Choroid plexus epithelial cell (primary cell): ENCODE data around the gene ERN1.

Experiments
- DNase-seq: peaks from one replicate; pipeline ENCODE4 v3.0.0-alpha.2; 2010; ENCODE audit warnings: low read depth
- H3K4me3 ChIP-seq: 2 replicates; pipeline ENCODE4 v1.5.1; 2011; ENCODE audit warnings: low read depth, mild to moderate bottlenecking, control low read depth, low read length, moderate library complexity
- TF ChIP-seq, protein P1 (sequence below): conservative IDR thresholded peaks from 2 replicates; pipeline ENCODE4 v1.5.1; 2011; ENCODE audit warnings: low read depth, mild to moderate bottlenecking, control low read depth, inconsistent platforms, low read length, moderate library complexity

The ERN1 gene

DNA sequence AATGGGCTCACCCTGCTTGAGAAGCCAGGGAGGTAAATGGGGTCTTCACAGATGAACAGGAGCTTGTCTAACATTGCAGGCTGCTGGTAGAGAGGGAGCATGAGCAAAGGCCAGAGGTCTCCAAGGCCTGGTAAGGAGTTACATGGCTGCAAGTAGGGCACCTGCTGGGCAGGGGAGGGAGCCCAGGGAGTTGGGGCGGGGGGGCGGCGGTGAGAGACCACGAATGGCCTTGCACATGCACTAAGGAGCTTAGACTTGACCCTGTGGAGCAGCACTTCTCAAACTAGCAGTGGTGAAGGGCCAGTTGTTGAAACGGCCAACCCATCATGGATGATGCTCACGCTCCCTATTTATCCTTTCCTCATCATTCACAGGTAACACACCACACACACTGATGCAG lies 38.4 kb downstream of the ERN1 start:
- TF ChIP-seq, protein P1, sequence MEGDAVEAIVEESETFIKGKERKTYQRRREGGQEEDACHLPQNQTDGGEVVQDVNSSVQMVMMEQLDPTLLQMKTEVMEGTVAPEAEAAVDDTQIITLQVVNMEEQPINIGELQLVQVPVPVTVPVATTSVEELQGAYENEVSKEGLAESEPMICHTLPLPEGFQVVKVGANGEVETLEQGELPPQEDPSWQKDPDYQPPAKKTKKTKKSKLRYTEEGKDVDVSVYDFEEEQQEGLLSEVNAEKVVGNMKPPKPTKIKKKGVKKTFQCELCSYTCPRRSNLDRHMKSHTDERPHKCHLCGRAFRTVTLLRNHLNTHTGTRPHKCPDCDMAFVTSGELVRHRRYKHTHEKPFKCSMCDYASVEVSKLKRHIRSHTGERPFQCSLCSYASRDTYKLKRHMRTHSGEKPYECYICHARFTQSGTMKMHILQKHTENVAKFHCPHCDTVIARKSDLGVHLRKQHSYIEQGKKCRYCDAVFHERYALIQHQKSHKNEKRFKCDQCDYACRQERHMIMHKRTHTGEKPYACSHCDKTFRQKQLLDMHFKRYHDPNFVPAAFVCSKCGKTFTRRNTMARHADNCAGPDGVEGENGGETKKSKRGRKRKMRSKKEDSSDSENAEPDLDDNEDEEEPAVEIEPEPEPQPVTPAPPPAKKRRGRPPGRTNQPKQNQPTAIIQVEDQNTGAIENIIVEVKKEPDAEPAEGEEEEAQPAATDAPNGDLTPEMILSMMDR = no peak
- DNase-seq = no peak
- H3K4me3 ChIP-seq = no peak overlapping the region

DNA sequence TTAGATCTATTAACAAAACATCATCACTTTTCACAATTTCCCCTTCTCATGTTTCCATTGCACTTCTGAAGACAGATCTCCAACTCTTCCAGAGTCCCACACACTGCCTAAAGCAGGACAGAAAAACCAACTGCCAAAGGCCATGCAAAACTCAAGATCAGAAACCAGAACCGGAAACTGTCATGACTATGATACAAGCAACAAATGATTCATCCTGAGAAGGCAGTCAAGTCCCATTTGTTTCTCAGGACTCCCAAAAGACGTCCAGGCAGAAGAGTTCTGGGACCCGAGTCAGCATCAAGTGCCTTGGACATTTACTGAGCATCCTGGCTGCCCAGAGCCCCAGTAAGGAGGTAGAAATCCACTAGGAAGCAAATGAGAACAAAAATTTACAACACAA lies 38.8 kb downstream of the ERN1 start:
- DNase-seq = peak; percentile 28

DNA sequence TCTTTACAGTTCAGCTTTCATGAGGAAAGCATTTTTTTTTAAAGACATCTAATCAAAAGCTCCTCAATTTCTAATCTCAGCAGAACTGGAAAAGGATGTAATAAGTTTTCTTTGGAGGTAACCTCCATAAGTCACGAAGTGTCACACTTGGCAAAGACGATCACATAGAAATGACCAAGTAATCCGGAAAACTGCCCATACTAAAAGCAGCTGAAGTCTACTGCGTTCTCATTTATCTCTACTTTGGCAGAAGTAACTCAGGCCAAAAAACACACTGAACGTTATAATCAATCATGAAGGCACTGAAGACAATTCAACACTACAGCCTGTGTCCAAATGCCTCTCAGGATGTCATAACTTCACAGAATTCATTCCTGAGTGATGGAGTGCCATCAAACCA lies 39.8 kb downstream of the ERN1 start:
- no peak overlapping the region for H3K4me3 ChIP-seq
- TF ChIP-seq, protein P1 = no peak
- DNase-seq = no peak

More for the DNA sequence above, 38.8 kb downstream of the ERN1 start:
- no peak overlapping the region for H3K4me3 ChIP-seq
- TF ChIP-seq, protein P1 = no peak

DNA sequence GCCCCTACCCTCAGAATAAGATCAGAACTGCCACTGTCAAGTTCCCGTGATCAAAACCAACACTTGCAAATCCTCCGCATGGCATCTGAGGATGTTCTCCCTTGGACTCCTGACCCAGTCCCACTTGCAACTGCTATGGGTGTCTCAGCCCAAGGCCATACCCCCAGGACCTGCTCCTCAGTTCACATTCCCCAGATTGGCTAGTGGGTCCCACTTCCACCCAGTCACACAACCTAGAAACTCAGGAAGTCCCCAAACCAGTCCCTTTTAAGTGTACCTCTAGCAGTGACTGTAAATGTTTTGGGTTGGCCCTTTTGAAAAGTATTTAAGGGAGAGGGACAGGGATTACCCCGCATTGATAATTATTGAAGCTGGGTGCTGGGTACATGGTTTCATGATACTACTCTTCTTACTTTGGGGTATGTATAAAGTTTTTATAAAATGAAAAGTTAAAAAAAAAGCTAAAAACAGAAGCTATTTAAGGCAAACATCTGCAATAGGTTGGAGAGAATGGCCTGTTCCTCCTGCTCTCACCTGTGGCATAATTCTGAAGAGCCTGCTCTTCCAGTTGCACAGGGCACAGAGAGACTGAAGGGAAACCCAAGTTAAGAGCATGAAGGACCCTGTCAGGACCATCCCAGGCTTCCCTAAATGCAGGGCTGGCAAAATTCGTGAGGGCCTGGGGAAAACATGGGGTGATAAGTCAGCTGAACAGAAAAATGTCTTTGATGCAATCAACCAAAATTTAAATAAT lies 42.5 kb downstream of the ERN1 start:
- no peak overlapping the region for H3K4me3 ChIP-seq
- TF ChIP-seq, protein P1 = no peak
- no peak for DNase-seq

DNA sequence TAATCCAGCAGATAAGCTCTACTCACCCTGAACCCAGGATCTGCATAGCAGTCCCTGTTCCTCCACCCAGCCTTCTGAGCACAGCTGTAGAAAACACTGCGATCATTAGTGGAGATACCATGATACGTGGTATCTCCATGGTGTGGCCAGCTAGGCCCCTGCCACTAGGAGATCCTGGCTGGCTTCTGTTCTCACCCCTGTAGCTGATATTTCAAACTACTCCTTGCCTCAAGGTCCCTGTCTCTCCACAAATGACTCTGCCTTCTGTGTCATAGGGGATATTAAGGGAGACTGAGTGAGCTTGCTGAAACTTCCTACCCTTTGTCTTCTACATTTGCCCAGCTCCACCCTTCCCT lies 44.3 kb downstream of the ERN1 start:
- TF ChIP-seq, protein P1 = no peak
- no peak overlapping the region for H3K4me3 ChIP-seq
- no peak for DNase-seq

DNA sequence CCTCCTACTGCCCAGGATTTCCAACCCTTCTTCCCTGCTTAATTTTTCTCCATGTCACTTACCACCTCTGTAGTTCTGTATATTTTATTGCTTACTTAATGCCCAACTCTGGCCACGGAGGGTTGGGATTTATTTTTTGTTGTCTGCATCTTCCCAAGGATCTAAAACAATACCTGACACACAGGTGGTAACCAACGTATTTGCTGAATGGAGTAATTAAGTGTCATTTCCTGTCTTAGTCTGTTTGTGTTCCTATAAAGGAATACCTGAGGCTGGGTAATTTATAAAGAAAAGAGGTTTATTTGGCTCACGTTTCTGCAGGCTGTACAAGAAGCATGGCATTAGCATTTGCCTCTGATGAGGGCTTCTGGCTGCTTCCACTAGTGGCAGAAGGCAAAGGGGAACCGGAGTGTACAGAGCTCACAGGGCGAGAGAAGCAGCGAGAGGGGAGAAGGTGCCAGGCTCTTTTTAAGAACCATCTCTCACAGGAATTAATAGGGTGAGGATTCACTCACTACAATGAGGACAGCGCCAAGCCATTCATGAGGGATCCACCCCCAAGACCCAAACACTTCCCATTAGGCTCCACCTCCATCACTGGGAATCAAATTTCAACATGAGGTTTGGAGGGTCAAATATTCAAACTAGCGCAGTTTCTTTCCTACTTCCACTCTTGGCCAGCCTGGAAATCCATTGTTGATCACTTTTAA lies 44.8 kb downstream of the ERN1 start:
- no peak overlapping the region for H3K4me3 ChIP-seq
- DNase-seq = peak; percentile 34
- TF ChIP-seq, protein P1 = no peak
